GM19324 (cell line): Measurements from ENCODE around the gene DISP1.

Experiments used
- ATAC-seq: cut with Tn5 transposase; IDR thresholded peaks from one replicate; pipeline ENCODE4 v1.9.1; 2021; ENCODE audit warnings: mild to moderate bottlenecking, moderate library complexity; ENCODE audit not compliant: unreplicated experiment, low FRiP score

The DISP1 gene

DNA sequence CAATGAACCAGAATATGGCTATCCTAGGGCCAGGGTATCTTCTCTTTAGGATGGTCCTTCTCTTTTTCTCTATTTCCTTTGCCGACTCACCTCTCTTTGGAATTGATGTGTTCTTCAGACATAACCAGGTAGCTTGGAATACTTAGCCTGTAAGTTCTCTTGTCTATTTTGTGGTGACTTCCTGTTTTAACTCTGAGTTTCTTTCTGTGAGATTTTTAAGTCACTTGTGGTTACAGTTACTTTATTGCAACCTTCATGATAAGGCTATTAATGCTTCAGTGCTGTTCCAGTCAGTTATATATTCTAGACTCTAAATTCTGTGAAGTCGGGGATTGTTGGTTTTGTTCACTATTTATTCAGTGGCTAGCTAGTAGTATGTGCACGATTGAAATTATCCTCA lies 46.2 kb downstream of the DISP1 start:
- ATAC-seq, result no peak
